K562 (cell line): ENCODE measurements around the gene ERMARD.

ENCODE experiments used
- CHD4 ChIP-seq: fragments of 200-600 bp; sonication (generic); IDR thresholded peaks from 3 replicates; pipeline ENCODE4 v1.6.1; 2012; ENCODE audit warnings: low read depth, mild to moderate bottlenecking, mixed read lengths, low read length, inconsistent platforms; ENCODE audit not compliant: insufficient read depth, insufficient replicate concordance, poor library complexity, severe bottlenecking
- CTCF ChIP-seq, 3 experiments: IDR thresholded peaks in 2 of 3; conservative IDR thresholded peaks in 1 of 3; 2 replicates each; pipeline ENCODE4 v1.5.1; 2011 to 2012; ENCODE audit warnings: low read length in 3 of 3, mild to moderate bottlenecking in 3 of 3, control low read depth in 2 of 3, improper control_type of control experiment in 1 of 3, inconsistent platforms in 1 of 3, low read depth in 1 of 3, mixed read lengths in 1 of 3, moderate library complexity in 1 of 3; ENCODE audit not compliant: insufficient read depth in 2 of 3
- HCFC1 ChIP-seq: IDR thresholded peaks from 2 replicates; pipeline ENCODE4 v1.6.1; 2012; ENCODE audit warnings: low read depth, low read length, improper control_type of control experiment
- RFX5 ChIP-seq: IDR thresholded peaks from 2 replicates; pipeline ENCODE4 v1.6.1; 2011; ENCODE audit warnings: low read depth, mild to moderate bottlenecking, improper control_type of control experiment, low read length

DNA sequence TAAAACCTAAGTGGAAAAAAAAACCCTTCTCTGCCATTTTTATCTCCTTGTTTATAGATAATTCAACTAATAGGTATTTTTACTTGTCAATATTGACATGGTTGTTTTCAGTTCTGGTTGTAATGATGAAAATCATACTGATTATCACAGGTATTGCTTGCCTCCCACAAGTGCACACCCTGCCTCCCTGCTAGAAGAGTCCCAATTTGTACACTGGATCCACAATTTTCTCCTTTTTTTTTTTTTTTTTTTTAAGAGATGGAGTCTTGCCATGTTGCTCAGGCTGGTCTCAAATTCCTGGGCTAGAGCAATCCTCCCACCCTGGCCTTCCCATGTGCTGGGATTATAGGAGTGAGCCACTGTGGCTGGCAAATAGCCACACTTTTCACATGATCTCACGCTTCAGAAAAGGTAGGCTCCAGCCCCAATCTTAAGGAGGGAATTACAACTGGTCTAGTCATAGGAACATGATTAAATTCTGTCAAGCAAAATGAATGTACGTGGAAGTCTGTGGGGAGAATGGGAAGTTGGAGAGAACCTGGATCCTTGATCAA lies 12.4 kb upstream of the ERMARD start:
- TF ChIP-seq CTCF (IDR thresholded peaks at IDR 0.05 in 2 of 3, conservative IDR thresholded peaks at IDR 0.05 in 1 of 3; ENCODE audit: insufficient read depth in 2 of 3, low read depth in 1 of 3, low read length in 3 of 3) (no peak), CHD4 (no peak), HCFC1 (no peak), RFX5 (no peak)
